Neuronal stem cell (in vitro differentiated cells): ENCODE data around the gene GJD2.

Source experiments
- DNase-seq: peaks from one replicate; pipeline ENCODE4 v3.0.0-alpha.2; 2013; ENCODE audit warnings: low spot score
- H2AFZ ChIP-seq: one replicate; pipeline ENCODE4 v1.6.1; 2013; ENCODE audit warnings: mild to moderate bottlenecking, low read length, inconsistent platforms
- H2AK5ac ChIP-seq: 2 replicates; pipeline ENCODE4 v1.6.1; 2013; ENCODE audit warnings: low read depth, mild to moderate bottlenecking, inconsistent platforms, low read length, moderate library complexity, mixed read lengths
- H2BK120ac ChIP-seq: 2 replicates; pipeline ENCODE4 v1.6.1; 2013; ENCODE audit warnings: low read depth, mild to moderate bottlenecking, inconsistent platforms, low read length, moderate library complexity, mixed read lengths
- H2BK12ac ChIP-seq: one replicate; pipeline ENCODE4 v1.6.1; 2013; ENCODE audit warnings: low read length, inconsistent platforms
- H2BK15ac ChIP-seq: 2 replicates; pipeline ENCODE4 v1.6.1; 2013; ENCODE audit warnings: mild to moderate bottlenecking, low read length, inconsistent platforms, mixed read lengths
- H2BK5ac ChIP-seq: one replicate; pipeline ENCODE4 v1.6.1; 2013; ENCODE audit warnings: inconsistent platforms, mild to moderate bottlenecking, low read length, moderate library complexity
- H3K14ac ChIP-seq: one replicate; pipeline ENCODE4 v1.6.1; 2013; ENCODE audit warnings: low read length, inconsistent platforms
- H3K18ac ChIP-seq: 2 replicates; pipeline ENCODE4 v1.6.1; 2013; ENCODE audit warnings: low read length, inconsistent platforms
- H3K23ac ChIP-seq: 2 replicates; pipeline ENCODE4 v1.6.1; 2013; ENCODE audit warnings: low read depth, mild to moderate bottlenecking, mixed read lengths, low read length, inconsistent platforms; ENCODE audit not compliant: poor library complexity
- H3K27ac ChIP-seq: replicated peaks from 3 replicates; pipeline ENCODE4 v1.5.1; 2013; ENCODE audit warnings: low read length, inconsistent platforms
- H3K27me3 ChIP-seq, 3 experiments: 2 replicates each; pipeline ENCODE4 v1.6.1; 2013; ENCODE audit warnings: low read length in 3 of 3, mild to moderate bottlenecking in 2 of 3, inconsistent platforms in 1 of 3, low read depth in 1 of 3, mixed read lengths in 1 of 3, moderate library complexity in 1 of 3; ENCODE audit not compliant: control insufficient read depth in 3 of 3, insufficient read depth in 3 of 3
- H3K36me3 ChIP-seq, 2 donors: replicated peaks in 1 of 2; 2 replicates each; pipeline ENCODE4 v1.6.1; 2013; ENCODE audit warnings: low read length in 2 of 2; ENCODE audit not compliant: control insufficient read depth in 2 of 2, insufficient read depth in 2 of 2
- H3K4ac ChIP-seq: 2 replicates; pipeline ENCODE4 v1.6.1; 2013; ENCODE audit warnings: inconsistent platforms, mild to moderate bottlenecking, low read length, moderate library complexity
- H3K4me1 ChIP-seq, 2 donors: 1 replicate in 1 of 2; 2 replicates in 1 of 2; pipeline ENCODE4 v1.6.1; 2013; ENCODE audit warnings: low read length in 2 of 2, low read depth in 1 of 2; ENCODE audit not compliant: control insufficient read depth in 2 of 2, insufficient read depth in 1 of 2
- H3K4me2 ChIP-seq: one replicate; pipeline ENCODE4 v1.6.1; 2013; ENCODE audit warnings: mild to moderate bottlenecking, low read length, inconsistent platforms; ENCODE audit not compliant: insufficient read depth, poor library complexity, severe bottlenecking
- H3K4me3 ChIP-seq, 2 donors: 2 replicates each; pipeline ENCODE4 v1.5.1; 2013; ENCODE audit warnings: low read length in 2 of 2, mild to moderate bottlenecking in 2 of 2, inconsistent platforms in 1 of 2, moderate library complexity in 1 of 2
- H3K79me1 ChIP-seq: one replicate; pipeline ENCODE4 v1.6.1; 2013; ENCODE audit warnings: low read depth, mild to moderate bottlenecking, inconsistent platforms, low read length, moderate library complexity
- H3K9ac ChIP-seq: one replicate; pipeline ENCODE4 v1.6.1; 2013; ENCODE audit warnings: mild to moderate bottlenecking, low read depth, low read length, inconsistent platforms; ENCODE audit not compliant: poor library complexity
- H3K9me3 ChIP-seq, 2 donors: replicated peaks in 1 of 2; 2 replicates each; pipeline versions ENCODE3 to v1.6.1; 2013; ENCODE audit warnings: low read length in 2 of 2, mild to moderate bottlenecking in 2 of 2, inconsistent platforms in 1 of 2, low read depth in 1 of 2, mixed read lengths in 1 of 2, moderate library complexity in 1 of 2; ENCODE audit not compliant: control insufficient read depth in 2 of 2, insufficient read depth in 1 of 2
- H4K8ac ChIP-seq: one replicate; pipeline ENCODE4 v1.6.1; 2013; ENCODE audit warnings: low read depth, mild to moderate bottlenecking, inconsistent platforms, low read length, moderate library complexity
- H4K91ac ChIP-seq: one replicate; pipeline ENCODE4 v1.6.1; 2013; ENCODE audit warnings: low read length, low read depth, mild to moderate bottlenecking, inconsistent platforms; ENCODE audit not compliant: poor library complexity
- WGBS, 2 donors: extraction: QIAGEN DNeasy Blood & Tissue Kit; methylation state at CpG; one replicate each; pipeline ENCODE4 v1.1.7; 2013; ENCODE audit warnings: missing lambda C conversion rate in 2 of 2, mixed read lengths in 1 of 2; ENCODE audit not compliant: insufficient read length in 2 of 2, insufficient replicate concordance in 1 of 2; ENCODE audit errors: extremely low coverage in 2 of 2; 5-methylcytosine and 5-hydroxymethylcytosine counted together

Gene GJD2

DNA sequence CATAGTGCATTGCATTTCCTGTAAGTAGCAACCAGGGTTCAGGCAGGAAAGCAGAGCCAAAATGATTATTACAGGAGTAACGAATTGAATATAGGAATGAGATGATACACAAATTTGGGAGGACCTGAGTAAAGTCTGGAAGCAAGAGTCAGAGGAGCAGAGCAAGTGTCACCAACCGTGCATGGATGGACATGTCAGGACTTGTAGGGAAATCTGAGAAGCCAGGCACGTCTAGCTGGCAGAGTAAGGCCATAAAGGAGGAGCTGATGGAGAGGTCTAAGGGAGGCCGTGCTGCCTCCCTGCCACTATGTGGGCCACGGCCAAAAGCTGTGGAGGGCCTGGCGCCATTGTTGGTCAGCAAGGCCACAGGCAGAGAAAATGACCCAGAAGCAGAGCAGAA lies 22.4 kb downstream of the GJD2 start:
- H3K4me2 ChIP-seq, result no peak overlapping the region
- no peak overlapping the region for H2BK12ac ChIP-seq
- H3K4me3 ChIP-seq, result no peak overlapping the region
- no peaks in the 10 kb centered on the region for H3K4me1 ChIP-seq
- peak overlapping the region; percentile 10 for H2AFZ ChIP-seq
- no peak overlapping the region for H3K27ac ChIP-seq
- no peak for DNase-seq
- no peak overlapping the region for H2BK15ac ChIP-seq
- no peaks in the 10 kb centered on the region for H3K9me3 ChIP-seq
- no peak overlapping the region for H3K9ac ChIP-seq
- no peak overlapping the region for H3K18ac ChIP-seq
- no peak overlapping the region for H2BK120ac ChIP-seq
- H3K27me3 ChIP-seq, result peaks cover 0 to 7% (median 0%) of the 10 kb centered on the region in 3 experiments
- WGBS, 2 donors, result no CpG with 5 or more reads among the region's 6 CpGs
- no peak overlapping the region for H3K23ac ChIP-seq
- no peak overlapping the region for H4K91ac ChIP-seq
- peak overlapping the region; percentile 10 for H3K14ac ChIP-seq
- peak overlapping the region; percentile 60 for H2AK5ac ChIP-seq
- H3K36me3 ChIP-seq, result no peaks in the 10 kb centered on the region
- no peaks in the 10 kb centered on the region for H3K79me1 ChIP-seq
- H4K8ac ChIP-seq, result no peak overlapping the region
- no peak overlapping the region for H2BK5ac ChIP-seq
- H3K4ac ChIP-seq, result no peak overlapping the region

DNA sequence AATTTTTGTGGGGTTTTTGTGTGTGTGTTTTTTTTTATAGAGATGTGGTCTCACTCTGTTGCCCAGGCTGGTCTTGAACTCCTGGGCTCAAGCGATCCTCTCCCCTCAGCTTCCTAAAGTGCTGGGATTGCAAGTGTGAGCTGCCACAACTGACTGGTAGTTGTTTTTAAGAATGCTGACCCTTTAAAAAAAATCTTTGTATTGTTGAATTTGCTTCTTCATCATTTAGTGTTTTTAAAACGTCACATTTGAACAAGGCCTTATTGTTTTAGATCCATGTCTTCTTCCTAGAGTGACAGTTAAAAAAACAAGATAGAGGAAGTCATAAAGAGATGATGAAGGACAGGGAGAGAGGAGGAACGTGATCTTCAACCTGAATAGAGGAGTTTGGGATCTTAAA lies 24.1 kb downstream of the GJD2 start:
- no peak overlapping the region for H2BK15ac ChIP-seq
- H3K79me1 ChIP-seq, result no peaks in the 10 kb centered on the region
- H2BK120ac ChIP-seq, result no peak overlapping the region
- no peak overlapping the region for H3K27ac ChIP-seq
- no peak overlapping the region for H2AFZ ChIP-seq
- H3K4me3 ChIP-seq, result no peak overlapping the region
- DNase-seq, result no peak
- peaks cover 0 to 2% (median 0%) of the 10 kb centered on the region in 3 experiments for H3K27me3 ChIP-seq
- H4K91ac ChIP-seq, result no peak overlapping the region
- H3K4me1 ChIP-seq, result peaks cover 0 to under 1% of the 10 kb centered on the region in 2 donors
- no peak overlapping the region for H3K23ac ChIP-seq
- H3K18ac ChIP-seq, result no peak overlapping the region
- H3K14ac ChIP-seq, result no peak overlapping the region
- H3K36me3 ChIP-seq, result no peaks in the 10 kb centered on the region
- H2BK12ac ChIP-seq, result no peak overlapping the region
- H3K4ac ChIP-seq, result no peak overlapping the region
- no peak overlapping the region for H2AK5ac ChIP-seq
- H2BK5ac ChIP-seq, result no peak overlapping the region
- no peak overlapping the region for H3K9ac ChIP-seq
- H3K9me3 ChIP-seq, result no peaks in the 10 kb centered on the region
- no CpG with 5 or more reads among the region's 3 CpGs for WGBS, 2 donors
- no peak overlapping the region for H3K4me2 ChIP-seq
- no peak overlapping the region for H4K8ac ChIP-seq

DNA sequence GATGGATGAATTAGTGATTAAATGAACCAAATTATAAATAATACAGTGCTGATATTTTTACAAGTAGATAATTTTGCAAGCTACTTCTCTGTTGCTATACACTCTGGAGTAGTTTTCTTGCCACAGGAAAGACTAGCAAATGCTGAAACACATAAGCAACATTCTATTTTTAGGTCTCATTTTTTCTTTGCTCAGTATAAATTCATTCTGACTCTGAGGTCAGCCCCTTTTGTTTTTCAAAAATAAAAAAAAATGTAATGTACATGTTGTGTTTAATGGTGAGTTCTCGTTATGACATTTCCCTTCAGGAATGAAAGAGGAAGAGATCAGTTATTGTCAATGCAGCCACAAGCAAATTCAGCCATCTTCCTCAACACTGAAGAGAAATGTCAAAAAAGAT lies 24.9 kb downstream of the GJD2 start:
- Histone ChIP-seq H3K27ac (no peak overlapping the region), H2BK12ac (no peak overlapping the region)

DNA sequence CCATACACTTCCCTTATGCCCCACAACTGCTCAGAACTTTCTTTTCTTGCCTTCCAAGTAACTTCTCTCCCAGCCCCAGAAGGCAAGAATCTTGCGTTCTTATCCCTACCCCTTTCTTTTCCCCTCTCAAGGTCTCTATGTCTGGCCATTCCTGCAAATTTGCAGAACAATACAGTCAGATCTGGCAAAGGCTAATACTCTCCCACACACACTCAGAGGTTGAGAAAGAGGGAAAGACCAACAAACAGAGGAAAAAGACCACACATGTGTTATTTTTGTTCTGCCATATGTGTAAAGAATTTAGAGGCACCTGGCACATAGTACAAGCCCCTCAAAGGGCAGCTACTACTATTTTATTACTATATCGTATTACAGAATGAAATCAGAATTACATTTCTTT lies 25.7 kb downstream of the GJD2 start:
- peaks cover 0 to 4% of the 10 kb centered on the region in 2 donors for H3K4me1 ChIP-seq
- H3K36me3 ChIP-seq, result no peaks in the 10 kb centered on the region
- H3K4ac ChIP-seq, result no peak overlapping the region
- H3K9me3 ChIP-seq, result no peaks in the 10 kb centered on the region
- no peak overlapping the region for H3K4me3 ChIP-seq
- H3K27me3 ChIP-seq, result peaks cover 0 to 3% (median 0%) of the 10 kb centered on the region in 3 experiments
- H3K79me1 ChIP-seq, result no peaks in the 10 kb centered on the region
- no peak overlapping the region for H3K23ac ChIP-seq
- WGBS, 2 donors, result no CpG with 5 or more reads among the region's 2 CpGs
- no peak overlapping the region for H2BK15ac ChIP-seq
- no peak overlapping the region for H2AFZ ChIP-seq
- DNase-seq, result no peak
- no peak overlapping the region for H3K27ac ChIP-seq
- no peak overlapping the region for H2BK5ac ChIP-seq
- H4K8ac ChIP-seq, result no peak overlapping the region
- H3K9ac ChIP-seq, result no peak overlapping the region
- H2BK12ac ChIP-seq, result no peak overlapping the region
- no peak overlapping the region for H2BK120ac ChIP-seq
- H3K18ac ChIP-seq, result no peak overlapping the region
- no peak overlapping the region for H3K14ac ChIP-seq
- no peak overlapping the region for H2AK5ac ChIP-seq
- no peak overlapping the region for H3K4me2 ChIP-seq
- no peak overlapping the region for H4K91ac ChIP-seq

More for the DNA sequence above, 24.9 kb downstream of the GJD2 start:
- Histone ChIP-seq H3K14ac (no peak overlapping the region), H3K79me1 (no peaks in the 10 kb centered on the region), H3K9ac (no peak overlapping the region), H4K91ac (no peak overlapping the region), H2BK15ac (no peak overlapping the region), H3K9me3 (no peaks in the 10 kb centered on the region), H3K4me3 (no peak overlapping the region), H3K27me3 (peaks cover 0 to 2% (median 0%) of the 10 kb centered on the region in 3 experiments), H2AK5ac (no peak overlapping the region), H3K36me3 (no peaks in the 10 kb centered on the region), H3K18ac (no peak overlapping the region), H3K4me1 (peaks cover 0 to 4% of the 10 kb centered on the region in 2 donors), H3K4ac (no peak overlapping the region), H2BK120ac (no peak overlapping the region), H3K4me2 (no peak overlapping the region), H2AFZ (no peak overlapping the region), H4K8ac (no peak overlapping the region), H3K23ac (no peak overlapping the region), H2BK5ac (no peak overlapping the region)
- DNase-seq, result no peak
- no CpG with 5 or more reads among the region's 1 CpG for WGBS, 2 donors
